HCT116 (cell line): ENCODE results near the gene ZNF536. TPM values are rescaled to one million over a fixed set of nuclear protein-coding genes. Genes with fewer than 3 reads are reported as not detected.
"Not testable (repeated sequence)": the region's sequence is repeated elsewhere in the genome, so short reads cannot be mapped to it uniquely, and the experiment has no call there.

ENCODE experiments used
- ATAC-seq: fragments of 200-7000 bp; cut with Tn5 transposase; 2 replicates; pipeline ENCODE4 v1.9.1; 2020; ENCODE audit warnings: mild to moderate bottlenecking, moderate library complexity
- BruUV-seq: library from RNA; stranded (reverse); fragments of 400-500 nt; replicated peaks from 2 replicates; lab custom pipeline; 2021; lab: Mats Ljungman, UMichigan
- CTCF ChIA-PET: fragments of 300-600 bp; sonication (Branson Sonifier 250); formaldehyde crosslinking; loops from one replicate; lab custom pipeline; 2021; ENCODE audit warnings: antibody characterized with exemption; lab: Charles Lee
- POLR2A ChIA-PET: fragments of 300-600, 350-600 bp; sonication (Branson Sonifier 250); formaldehyde crosslinking; loops from one replicate; lab custom pipeline; 2021; ENCODE audit warnings: antibody characterized with exemption; lab: Charles Lee
- RAD21 ChIA-PET, 2 experiments: fragments of 300-600 bp; sonication (Branson Sonifier 250); formaldehyde crosslinking; loops; one replicate each; lab custom pipeline; 2023; ENCODE audit warnings: low total read pairs in 2 of 2; ENCODE audit not compliant: uncharacterized antibody in 2 of 2, unreplicated experiment in 2 of 2, low non-redundant PET in 1 of 2; lab: Charles Lee
- DNase-seq: peaks from one replicate; pipeline ENCODE4 v3.0.0-alpha.2; 2010; ENCODE audit warnings: low read depth, low spot score
- H2AFZ ChIP-seq: fragments of 200-600 bp; shearing (Covaris generic), sonication (generic); 2 replicates; pipeline ENCODE4 v1.6.1; 2017; ENCODE audit warnings: low read depth, mixed run types, mixed read lengths, antibody characterized with exemption, low read length; ENCODE audit not compliant: poor library complexity, severe bottlenecking
- H3K27ac ChIP-seq: 2 replicates; pipeline ENCODE4 v1.5.1; 2012; ENCODE audit warnings: low read depth, low read length
- H3K27me3 ChIP-seq: fragments of 200-600 bp; sonication (generic); 2 replicates; pipeline ENCODE4 v1.6.1; 2016; ENCODE audit warnings: mixed run types, low read length, mixed read lengths; ENCODE audit not compliant: insufficient read depth
- H3K36me3 ChIP-seq, 2 experiments: fragments of 200-500 bp in 1 of 2; fragments of 200-600 bp in 1 of 2; sonication (Bioruptor generic) in 1 of 2; sonication (generic) in 1 of 2; 2 replicates each; pipeline versions ENCODE4 v1.5.1 to v1.6.1; 2014 to 2016; ENCODE audit warnings: low read length in 2 of 2, inconsistent platforms in 1 of 2, mixed read lengths in 1 of 2, mixed run types in 1 of 2; ENCODE audit not compliant: insufficient read depth in 2 of 2, control insufficient read depth in 1 of 2
- H3K4me1 ChIP-seq, 2 experiments: fragments of 200-600 bp in 1 of 2; sonication (generic) in 1 of 2; 2 replicates each; pipeline versions ENCODE4 v1.5.1 to v1.6.1; 2012 to 2017; ENCODE audit warnings: low read length in 2 of 2, inconsistent platforms in 1 of 2, mild to moderate bottlenecking in 1 of 2, mixed read lengths in 1 of 2, mixed run types in 1 of 2, moderate library complexity in 1 of 2; ENCODE audit not compliant: insufficient read depth in 2 of 2, control insufficient read depth in 1 of 2
- H3K4me2 ChIP-seq: fragments of 200-600 bp; sonication (generic); 2 replicates; pipeline ENCODE4 v1.6.1; 2017; ENCODE audit warnings: mixed run types, low read length, mixed read lengths
- H3K4me3 ChIP-seq, 2 experiments: fragments of 200-600 bp in 1 of 2; sonication (generic) in 1 of 2; replicated peaks in 1 of 2; 2 replicates each; pipeline ENCODE4 v1.5.1; 2011 to 2016; ENCODE audit warnings: low read length in 2 of 2, control low read depth in 1 of 2, low read depth in 1 of 2, mild to moderate bottlenecking in 1 of 2, mixed read lengths in 1 of 2, mixed run types in 1 of 2
- H3K79me2 ChIP-seq: fragments of 200-600 bp; sonication (generic); 2 replicates; pipeline ENCODE4 v1.6.1; 2017; ENCODE audit warnings: mild to moderate bottlenecking, mixed run types, low read length, moderate library complexity, mixed read lengths; ENCODE audit not compliant: insufficient read depth
- H3K9ac ChIP-seq: fragments of 200-600 bp; sonication (generic); 2 replicates; pipeline ENCODE4 v1.6.1; 2016; ENCODE audit warnings: low read length, mixed read lengths
- H3K9me2 ChIP-seq: fragments of 200-600 bp; sonication (generic), shearing (Covaris generic); 2 replicates; pipeline ENCODE4 v1.6.1; 2017; ENCODE audit warnings: mixed run types, mild to moderate bottlenecking, moderate library complexity; ENCODE audit not compliant: insufficient read depth
- H3K9me3 ChIP-seq, 2 experiments: fragments of 200-500 bp in 1 of 2; fragments of 200-600 bp in 1 of 2; sonication (Bioruptor generic) in 1 of 2; sonication (generic) in 1 of 2; 2 replicates each; pipeline ENCODE4 v1.6.1; 2014 to 2017; ENCODE audit warnings: low read length in 2 of 2, mixed read lengths in 2 of 2, inconsistent platforms in 1 of 2, low read depth in 1 of 2, mild to moderate bottlenecking in 1 of 2, mixed run types in 1 of 2, moderate library complexity in 1 of 2; ENCODE audit not compliant: control insufficient read depth in 1 of 2, insufficient read depth in 1 of 2
- H4K20me1 ChIP-seq: fragments of 200-600 bp; sonication (generic), shearing (Covaris generic); 2 replicates; pipeline ENCODE4 v1.6.1; 2017; ENCODE audit warnings: mixed run types, mild to moderate bottlenecking, moderate library complexity; ENCODE audit not compliant: insufficient read depth
- ATF3 ChIP-seq: IDR thresholded peaks from 2 replicates; pipeline ENCODE4 v1.6.1; 2012
- CBX3 ChIP-seq: IDR thresholded peaks from 2 replicates; pipeline ENCODE4 v1.6.1; 2012; ENCODE audit warnings: low read depth
- EGR1 ChIP-seq: IDR thresholded peaks from 2 replicates; pipeline ENCODE4 v1.6.1; 2012; ENCODE audit warnings: low read depth
- ELF1 ChIP-seq: IDR thresholded peaks from 2 replicates; pipeline ENCODE4 v1.6.1; 2012; ENCODE audit warnings: low read depth, borderline replicate concordance
- FOSL1 ChIP-seq: IDR thresholded peaks from 2 replicates; pipeline ENCODE4 v1.6.1; 2012; ENCODE audit warnings: low read depth
- MAX ChIP-seq: IDR thresholded peaks from 2 replicates; pipeline ENCODE4 v1.6.1; 2012
- POLR2A ChIP-seq: IDR thresholded peaks from 2 replicates; pipeline ENCODE4 v1.7.0; 2011; ENCODE audit warnings: borderline replicate concordance; ENCODE audit not compliant: insufficient read depth, insufficient read length; ENCODE audit errors: extremely low read depth
- POLR2AphosphoS5 ChIP-seq: IDR thresholded peaks from 2 replicates; pipeline ENCODE4 v1.6.1; 2011; ENCODE audit warnings: mild to moderate bottlenecking, low read depth, low read length, moderate library complexity
- RAD21 ChIP-seq: IDR thresholded peaks from 2 replicates; pipeline ENCODE4 v1.6.1; 2012; ENCODE audit warnings: low read depth, mild to moderate bottlenecking
- REST ChIP-seq: IDR thresholded peaks from 2 replicates; pipeline ENCODE4 v1.6.1; 2012; ENCODE audit warnings: low read depth
- SIN3A ChIP-seq: IDR thresholded peaks from 2 replicates; pipeline ENCODE4 v1.6.1; 2012; ENCODE audit warnings: low read depth
- SP1 ChIP-seq: IDR thresholded peaks from 2 replicates; pipeline ENCODE4 v1.6.1; 2012; ENCODE audit warnings: low read depth
- SRF ChIP-seq: IDR thresholded peaks from 2 replicates; pipeline ENCODE4 v1.6.1; 2012; ENCODE audit warnings: low read depth
- TCF7L2 ChIP-seq: IDR thresholded peaks from 2 replicates; pipeline ENCODE4 v1.7.0; 2011; ENCODE audit warnings: borderline replicate concordance, inconsistent platforms; ENCODE audit not compliant: insufficient read depth, insufficient read length; ENCODE audit errors: extremely low read depth
- ZNF274 ChIP-seq: fragments of 200-500 bp; sonication (Bioruptor generic); IDR thresholded peaks from 2 replicates; pipeline ENCODE4 v1.6.1; 2014; ENCODE audit warnings: mild to moderate bottlenecking, low read depth, low read length, inconsistent platforms
- intact Hi-C: fragments of 100-400 bp; cut with micrococcal nuclease; formaldehyde crosslinking; loops from 2 replicates; pipeline ENCODE4 v1.10.0; 2022
- total RNA-seq: library from RNA; stranded (reverse); gene quantifications from one replicate; pipeline ENCODE4 v1.2.1, GENCODE V29; 2021; ENCODE audit not compliant: unreplicated experiment

ZNF536 gene
- total RNA-seq, 1 experiment from 2014 or later = not detected

- H3K36me3 ChIP-seq = no peaks in the 10 kb centered on the region
- H3K79me2 ChIP-seq = no peaks in the 10 kb centered on the region
- no peaks in the 10 kb centered on the region for H3K9me2 ChIP-seq
- intact Hi-C loops = no loop called here
- CTCF ChIA-PET = no interaction called here
- H3K27ac ChIP-seq = no peak overlapping the region
- RAD21 ChIA-PET = no interaction called here
- no peak for ATAC-seq
- no TSS peak for BruUV-seq
- no peak overlapping the region for H3K4me3 ChIP-seq
- POLR2A ChIA-PET = no interaction called here
- H3K9ac ChIP-seq = no peak overlapping the region
- no peaks in the 10 kb centered on the region for H3K4me1 ChIP-seq
- peaks cover 9% of the 10 kb centered on the region; the same call in 1 of the 2 replicates for H3K27me3 ChIP-seq
- no peak overlapping the region for H2AFZ ChIP-seq
- no peak overlapping the region for H3K4me2 ChIP-seq
- no peaks in the 10 kb centered on the region for H4K20me1 ChIP-seq
- H3K9me3 ChIP-seq = no peaks in the 10 kb centered on the region
- DNase-seq = no peak
- no peak for TF ChIP-seq POLR2AphosphoS5
- TF ChIP-seq SIN3A = no peak
- no peak for TF ChIP-seq CBX3
- TF ChIP-seq RAD21 = no peak
- no peak for TF ChIP-seq MAX
- TF ChIP-seq ATF3 = no peak
- TF ChIP-seq ELF1 = no peak
- TF ChIP-seq EGR1 = no peak
- no peak for TF ChIP-seq TCF7L2
- no peak for TF ChIP-seq ZNF274
- TF ChIP-seq FOSL1 = no peak
- TF ChIP-seq REST = no peak
- TF ChIP-seq SP1 = no peak
- TF ChIP-seq POLR2A = no peak
- no peak for TF ChIP-seq SRF
Observed at GRCh38 chr19:30482956-30483355, 110.8 kb downstream of the ZNF536 start.

GRCh38 chr19:30486250-30486649 is 114.1 kb downstream of the ZNF536 start:
- DNase-seq, CTCF ChIA-PET, H3K36me3 ChIP-seq, intact Hi-C loops, ATAC-seq, H3K79me2 ChIP-seq, H4K20me1 ChIP-seq, POLR2A ChIA-PET, BruUV-seq, H3K9ac ChIP-seq, H3K4me1 ChIP-seq, H3K9me2 ChIP-seq, RAD21 ChIA-PET, H3K4me2 ChIP-seq, H3K27ac ChIP-seq, H3K9me3 ChIP-seq, H3K4me3 ChIP-seq, H2AFZ ChIP-seq: not testable (repeated sequence)
- H3K27me3 ChIP-seq = peaks cover 31% of the 10 kb centered on the region
